ENCODE data around the gene JSRP1.

- no peak for TF ChIP-seq CTCF (conservative IDR thresholded peaks at IDR 0.05 in 1 of 2, IDR thresholded peaks at IDR 0.05 in 1 of 2; ENCODE audit: low read depth in 1 of 2, low read length in 2 of 2)
- no peak for TF ChIP-seq EZH2 (IDR thresholded peaks at IDR 0.05; ENCODE audit: low read length, missing control alignments)
These were observed 4.2 kb upstream of the JSRP1 start for GRCh38 chr19:2260341-2260805.

All from fibroblast of lung (primary cell).